Measurements from ENCODE around the gene TAOK2.

DNA sequence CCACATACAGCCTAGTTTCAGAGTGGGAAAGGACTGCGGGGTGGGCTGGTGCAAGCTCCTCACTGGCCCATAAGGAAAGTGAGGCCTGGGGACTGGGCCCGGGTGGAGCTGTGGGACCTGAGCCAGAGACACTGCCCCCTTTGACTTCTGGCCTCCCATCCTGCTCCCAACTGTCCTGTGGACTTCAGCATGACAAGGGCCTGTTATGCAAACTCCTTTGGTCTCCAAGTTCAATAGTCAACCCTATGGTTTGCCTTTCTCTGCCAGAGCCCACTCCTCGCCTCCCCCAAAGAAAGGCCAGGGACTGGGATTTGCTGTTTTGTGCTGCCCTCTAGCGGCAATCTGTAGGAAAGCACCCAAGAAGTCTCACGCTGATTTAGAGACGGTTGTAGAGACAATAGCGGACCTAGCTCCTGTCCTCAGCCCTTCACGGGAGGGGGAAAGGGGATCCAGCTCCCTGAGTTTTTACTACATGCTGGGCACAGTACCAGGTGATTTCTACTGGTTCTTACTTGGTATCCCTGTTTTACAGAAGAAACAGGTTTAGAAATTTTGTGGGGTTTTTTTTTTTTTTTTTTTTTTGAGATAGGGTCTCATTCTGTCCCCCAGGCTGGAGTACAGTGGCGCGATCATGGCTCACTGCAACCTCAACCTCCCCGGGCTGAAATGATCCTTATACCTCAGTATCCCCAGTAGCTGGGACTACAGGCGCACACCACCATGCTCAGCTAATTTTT, 58.6 kb downstream of the TAOK2 start:
- no peak for TF ChIP-seq ZNF18 (tag by site-specific recombination; IDR thresholded peaks at IDR 0.05)
- peak; percentile 43 for TF ChIP-seq PATZ1 (tag by site-specific recombination; IDR thresholded peaks at IDR 0.05)
- peak; percentile 91 for TF ChIP-seq CTCF (tag by site-specific recombination; IDR thresholded peaks at IDR 0.05)
- TF ChIP-seq ZNF768 (tag by site-specific recombination; IDR thresholded peaks at IDR 0.05) = no peak
- no peak for TF ChIP-seq ZNF121 (tag by site-specific recombination; IDR thresholded peaks at IDR 0.05)
- no peak for TF ChIP-seq ZNF561 (tag by site-specific recombination; IDR thresholded peaks at IDR 0.05; ENCODE audit: borderline replicate concordance)
- no peak for TF ChIP-seq ZNF645 (tag by site-specific recombination; IDR thresholded peaks at IDR 0.05)
- TF ChIP-seq, protein P1, sequence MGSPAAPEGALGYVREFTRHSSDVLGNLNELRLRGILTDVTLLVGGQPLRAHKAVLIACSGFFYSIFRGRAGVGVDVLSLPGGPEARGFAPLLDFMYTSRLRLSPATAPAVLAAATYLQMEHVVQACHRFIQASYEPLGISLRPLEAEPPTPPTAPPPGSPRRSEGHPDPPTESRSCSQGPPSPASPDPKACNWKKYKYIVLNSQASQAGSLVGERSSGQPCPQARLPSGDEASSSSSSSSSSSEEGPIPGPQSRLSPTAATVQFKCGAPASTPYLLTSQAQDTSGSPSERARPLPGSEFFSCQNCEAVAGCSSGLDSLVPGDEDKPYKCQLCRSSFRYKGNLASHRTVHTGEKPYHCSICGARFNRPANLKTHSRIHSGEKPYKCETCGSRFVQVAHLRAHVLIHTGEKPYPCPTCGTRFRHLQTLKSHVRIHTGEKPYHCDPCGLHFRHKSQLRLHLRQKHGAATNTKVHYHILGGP (tag by site-specific recombination; IDR thresholded peaks at IDR 0.05) = no peak
- no peak for TF ChIP-seq ZFP3 (tag by site-specific recombination; IDR thresholded peaks at IDR 0.05; ENCODE audit: low read depth)
- TF ChIP-seq ZNF394 (tag by site-specific recombination; IDR thresholded peaks at IDR 0.05; ENCODE audit: borderline replicate concordance) = no peak
- no peak for TF ChIP-seq ZBTB20 (tag by site-specific recombination; IDR thresholded peaks at IDR 0.05)
- TF ChIP-seq ZNF157 (tag by site-specific recombination; IDR thresholded peaks at IDR 0.05) = no peak

Measured in HEK293 (cell line).